Astrocyte of the spinal cord (primary cell): Measurements from ENCODE around the gene PCYT1A.
A peak's percentile ranks its signal among the peaks of the same experiment; 100 is the strongest.

ENCODE experiments used
- DNase-seq: peaks from one replicate; pipeline ENCODE4 v3.0.0; 2011; ENCODE audit warnings: low read depth, low spot score
- H3K4me3 ChIP-seq: 2 replicates; pipeline ENCODE4 v1.5.1; 2011; ENCODE audit warnings: low read depth, mild to moderate bottlenecking, low read length, moderate library complexity
- CTCF ChIP-seq: IDR thresholded peaks from 2 replicates; pipeline ENCODE4 v1.5.1; 2012; ENCODE audit warnings: low read depth, mild to moderate bottlenecking, low read length, inconsistent platforms
- in situ Hi-C: cut with HindIII; loops from 2 replicates; pipeline ENCODE4 v1.10.0; 2017; ENCODE audit warnings: low sequenced_read_pairs

The PCYT1A gene

GRCh38 chr3:196287090-196287439 is 461 bp downstream of the PCYT1A start:
- peak overlapping the region; percentile 100 for H3K4me3 ChIP-seq
- peak; percentile 20 for DNase-seq
- in situ Hi-C loops, result no loop called here
- TF ChIP-seq CTCF, result no peak

- in situ Hi-C loops, result no loop called here
- H3K4me3 ChIP-seq, result no peak overlapping the region
- TF ChIP-seq CTCF, result no peak
- DNase-seq, result no peak
Measured at GRCh38 chr3:196284396-196284795, 3.1 kb downstream of the PCYT1A start.

- no peak for TF ChIP-seq CTCF
- H3K4me3 ChIP-seq, result no peak overlapping the region
- DNase-seq, result no peak
- in situ Hi-C loops, result no loop called here
Measured at GRCh38 chr3:196281962-196282361, 5.6 kb downstream of the PCYT1A start.

DNA sequence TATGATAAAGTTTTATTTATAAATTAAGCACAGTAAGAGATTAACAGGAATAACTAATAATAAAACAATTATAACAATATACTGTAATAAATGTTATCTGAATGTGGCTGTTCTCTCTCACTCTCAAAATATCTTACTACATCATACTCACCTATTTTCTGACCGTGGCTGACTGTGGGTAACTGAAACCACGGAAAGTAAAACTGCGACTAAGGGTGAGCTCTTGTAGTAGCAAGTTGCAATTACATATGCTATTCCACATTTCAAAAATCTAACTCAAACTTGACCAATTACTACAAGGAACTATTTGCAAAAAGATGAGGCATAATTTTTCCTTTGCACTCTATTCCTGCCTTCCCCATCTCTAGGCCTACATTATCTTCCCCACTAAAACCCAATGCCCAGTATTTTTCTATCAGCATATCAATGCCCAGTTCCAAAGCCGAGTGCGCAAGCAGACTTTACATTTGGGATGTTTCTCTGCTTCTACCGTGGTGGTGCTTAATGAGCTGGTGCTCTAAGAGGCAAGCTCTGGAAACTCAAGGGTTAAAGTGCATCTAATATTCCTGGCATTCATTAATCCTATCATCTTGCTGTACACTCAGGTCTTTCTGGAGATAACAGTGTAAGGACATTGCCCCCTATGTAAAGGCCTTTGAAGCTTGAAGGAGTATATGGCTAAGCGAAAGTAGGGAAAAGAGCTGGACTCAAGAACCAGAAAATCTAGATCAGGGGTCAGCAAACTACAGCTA is 6.7 kb downstream of the PCYT1A start:
- H3K4me3 ChIP-seq, result no peak overlapping the region
- in situ Hi-C loops, result no loop called here
- no peak for DNase-seq
- no peak for TF ChIP-seq CTCF

- no peak for TF ChIP-seq CTCF
- DNase-seq, result peak; percentile 17
- in situ Hi-C loops, result no loop called here
Measured at GRCh38 chr3:196275126-196275525, 12.4 kb downstream of the PCYT1A start.

GRCh38 chr3:196274585-196274984 is 12.9 kb downstream of the PCYT1A start:
- DNase-seq, result peak; percentile 20
- in situ Hi-C loops, result no loop called here
- no peak overlapping the region for H3K4me3 ChIP-seq
- no peak for TF ChIP-seq CTCF

More at GRCh38 chr3:196275126-196275525, 12.4 kb downstream of the PCYT1A start:
- no peak overlapping the region for H3K4me3 ChIP-seq

DNA sequence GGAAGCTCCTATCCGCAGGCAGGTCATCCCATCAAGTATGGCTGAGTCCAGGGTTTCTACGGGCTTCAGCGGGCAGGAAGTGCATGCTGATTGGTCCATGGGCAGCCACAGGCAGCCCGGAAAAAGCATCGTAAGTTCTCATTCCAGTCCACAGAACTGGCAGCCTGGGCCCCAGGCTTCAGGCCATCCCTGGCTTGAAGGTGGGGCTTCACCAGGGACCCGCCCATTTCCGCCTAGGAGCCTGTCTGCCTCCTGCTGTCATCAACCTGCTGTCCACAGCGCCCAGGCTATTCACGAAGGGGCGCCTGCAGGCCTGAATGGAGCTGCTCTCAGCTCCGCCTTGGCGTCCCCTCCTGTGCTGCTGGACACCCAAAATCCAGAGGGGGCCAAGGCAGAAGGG is 13.9 kb downstream of the PCYT1A start:
- no peak for TF ChIP-seq CTCF
- DNase-seq, result no peak
- in situ Hi-C loops, result no loop called here
- H3K4me3 ChIP-seq, result no peak overlapping the region
